Suppressor macrophage treated with lipopolysaccharide for 1 hour (primary cell): ENCODE results near the gene ZNF587.
"Not testable (repeated sequence)": the region's sequence is repeated elsewhere in the genome, so short reads cannot be mapped to it uniquely, and the experiment has no call there.

ENCODE experiments used
- DNase-seq, 3 donors: peaks; one replicate each; pipeline ENCODE4 v3.0.0-alpha.2; 2020 to 2022

ZNF587 gene

DNA sequence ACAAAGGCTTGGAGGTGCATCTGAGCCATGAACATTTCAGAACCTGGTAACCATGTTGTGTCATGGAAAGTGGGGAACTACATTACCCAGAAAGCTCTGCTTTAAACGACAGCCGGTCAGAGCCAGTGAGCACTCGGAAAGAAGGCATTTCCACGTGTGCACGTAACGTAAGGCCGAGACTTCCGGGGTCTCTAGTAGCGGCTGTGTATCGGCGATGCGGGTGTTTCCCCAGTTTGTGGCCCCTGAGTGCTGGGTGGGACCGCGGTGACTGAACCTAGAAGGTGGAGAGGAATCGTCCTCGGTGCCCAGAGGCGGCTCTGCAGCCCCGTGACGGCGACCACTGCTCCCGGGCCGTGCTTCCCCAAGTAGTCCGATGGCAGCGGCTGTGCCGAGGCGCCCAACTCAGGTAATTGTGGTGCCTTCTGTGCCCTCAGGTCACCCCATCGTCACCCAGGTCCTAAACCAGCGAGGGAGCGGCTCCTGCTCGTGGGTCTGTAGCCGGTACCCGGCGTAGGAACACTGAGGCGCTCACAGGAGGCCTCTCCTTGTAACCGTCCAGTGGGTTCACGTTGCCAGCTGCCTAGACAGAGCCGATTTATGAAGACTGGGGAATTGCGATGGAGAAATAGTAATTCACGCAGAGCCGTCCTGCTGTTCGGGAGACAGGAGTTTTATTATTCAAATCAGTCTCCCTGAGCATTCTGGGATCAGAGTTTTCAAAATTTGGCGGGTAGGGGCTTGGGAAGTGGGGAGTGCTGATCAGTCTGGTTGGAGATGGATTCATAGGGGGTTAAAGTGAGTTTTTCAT is at the start of gene ZNF587:
Gene ZNF587, plus strand, starts transcription at position 194 of the 808 bp plus-strand sequence. Its CDS starts 180 bp downstream, at position 374.
- peak; percentile 83 to 87 (median 85) for DNase-seq

GRCh38 chr19:57800696-57801095 is 49.0 kb upstream of the ZNF587 start:
- no peak for DNase-seq

DNA sequence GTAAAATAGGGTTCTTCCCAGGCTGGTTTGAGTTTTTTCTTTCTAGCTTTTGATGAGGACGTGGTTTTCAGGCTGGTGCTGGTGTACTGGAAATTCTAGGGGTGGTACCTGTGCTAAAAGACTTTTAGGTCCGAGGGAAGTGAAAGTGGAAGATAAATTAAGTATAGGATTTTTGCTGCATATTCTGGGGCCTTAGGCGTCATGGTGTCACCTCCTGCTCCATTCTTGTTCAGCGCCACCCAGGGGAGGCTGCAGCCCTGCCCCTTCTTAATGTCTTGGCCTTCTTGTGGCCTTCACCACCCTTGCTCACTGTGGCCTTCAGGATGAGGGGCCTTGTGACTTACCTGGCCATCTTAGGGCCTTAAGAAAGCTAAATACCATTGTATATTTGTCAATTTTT is 47.4 kb upstream of the ZNF587 start:
- no peak for DNase-seq

DNA sequence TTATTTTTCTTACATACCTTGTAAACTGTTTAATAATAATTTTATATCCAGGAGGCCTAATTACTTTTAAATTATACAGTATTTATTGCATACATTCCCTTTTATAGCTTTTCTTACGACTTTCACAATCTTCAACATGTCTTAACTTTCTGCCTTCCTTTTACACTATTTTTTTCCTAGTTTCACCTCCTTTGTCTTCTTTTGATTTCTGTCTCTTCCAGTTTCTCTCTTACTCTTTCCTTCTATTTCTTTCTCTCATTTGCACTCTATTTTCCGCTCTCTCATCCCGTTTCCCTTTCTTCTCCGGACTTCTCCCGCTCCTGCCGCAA is 46.4 kb upstream of the ZNF587 start:
- DNase-seq, result no peak

- DNase-seq, result peak; percentile 23 to 46 (median 35)
These were observed 45.9 kb upstream of the ZNF587 start for GRCh38 chr19:57803594-57804325.

GRCh38 chr19:57807541-57807940 is 42.1 kb upstream of the ZNF587 start:
- DNase-seq, result no peak

GRCh38 chr19:57810410-57811295 is 39.0 kb upstream of the ZNF587 start:
- DNase-seq, result not testable (repeated sequence)

- peak; percentile 30 to 64 (median 58) for DNase-seq
These were observed 37.4 kb upstream of the ZNF587 start for GRCh38 chr19:57812226-57812625.

DNA sequence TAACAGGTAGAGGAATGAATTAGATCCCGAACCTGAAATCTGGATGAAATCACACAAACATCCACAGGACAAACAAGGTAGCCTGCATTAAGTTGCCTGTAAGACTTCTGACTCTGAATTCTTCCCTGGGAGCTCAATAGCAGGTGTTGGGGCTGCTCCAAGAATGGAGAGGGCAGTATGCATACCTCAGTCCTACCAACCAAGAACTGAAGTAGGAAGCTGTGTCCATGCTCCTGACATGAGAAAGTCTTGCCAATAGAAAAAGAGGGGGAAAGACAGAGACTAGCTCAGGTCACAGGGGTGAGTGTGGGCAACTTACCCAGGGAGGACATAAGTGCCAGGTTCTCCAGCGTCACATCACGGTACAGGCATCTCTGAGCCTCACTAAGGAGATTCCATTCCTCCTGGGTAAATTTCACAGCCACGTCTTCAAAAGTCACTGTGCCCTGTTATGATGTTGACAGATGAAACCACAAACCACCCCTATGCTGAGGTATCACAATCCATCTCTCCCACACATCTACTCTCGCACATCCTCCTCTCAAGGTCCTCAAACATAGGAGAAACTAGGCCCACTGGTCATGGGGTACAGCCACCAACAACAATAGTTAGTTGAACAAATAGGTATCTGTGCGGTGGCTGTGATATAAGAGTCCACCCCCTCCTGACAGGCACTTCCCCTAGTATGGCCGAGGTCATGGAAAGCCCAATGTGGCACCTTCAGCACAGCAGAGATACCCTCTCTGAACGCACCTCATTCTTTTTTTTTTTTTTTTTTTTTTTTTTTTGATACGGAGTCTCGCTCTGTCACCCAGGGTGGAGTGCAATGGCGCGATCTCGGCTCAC is 36.5 kb upstream of the ZNF587 start:
- DNase-seq, result not testable (repeated sequence)

DNA sequence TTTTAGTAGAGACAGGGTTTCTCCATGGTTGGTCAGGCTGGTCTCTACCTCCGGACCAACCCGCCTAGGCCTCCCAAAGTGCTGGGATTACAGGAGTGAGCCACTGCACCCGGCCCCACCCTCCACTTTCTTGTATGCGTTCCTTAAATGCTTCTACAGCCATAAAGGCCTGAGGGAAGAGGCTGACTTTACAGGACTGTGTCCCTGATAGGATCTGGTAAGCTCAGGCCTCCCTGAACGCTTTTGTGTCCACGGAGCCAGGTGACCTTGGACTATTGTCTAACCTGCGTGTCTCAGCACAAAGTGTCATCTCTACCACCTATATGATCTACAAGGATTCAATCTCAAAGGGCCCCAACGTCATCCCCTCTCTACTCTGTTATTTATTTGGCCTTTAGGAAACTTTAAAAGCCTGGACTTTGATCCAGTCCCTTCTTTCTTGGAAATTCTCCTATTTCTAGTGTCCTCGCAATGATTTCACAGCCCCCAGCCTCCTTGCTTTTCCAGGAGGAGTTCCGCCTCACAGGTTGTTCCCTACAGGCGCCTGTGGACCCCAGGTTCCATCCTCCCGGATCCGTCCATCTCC is 35.6 kb upstream of the ZNF587 start:
- no peak for DNase-seq

DNA sequence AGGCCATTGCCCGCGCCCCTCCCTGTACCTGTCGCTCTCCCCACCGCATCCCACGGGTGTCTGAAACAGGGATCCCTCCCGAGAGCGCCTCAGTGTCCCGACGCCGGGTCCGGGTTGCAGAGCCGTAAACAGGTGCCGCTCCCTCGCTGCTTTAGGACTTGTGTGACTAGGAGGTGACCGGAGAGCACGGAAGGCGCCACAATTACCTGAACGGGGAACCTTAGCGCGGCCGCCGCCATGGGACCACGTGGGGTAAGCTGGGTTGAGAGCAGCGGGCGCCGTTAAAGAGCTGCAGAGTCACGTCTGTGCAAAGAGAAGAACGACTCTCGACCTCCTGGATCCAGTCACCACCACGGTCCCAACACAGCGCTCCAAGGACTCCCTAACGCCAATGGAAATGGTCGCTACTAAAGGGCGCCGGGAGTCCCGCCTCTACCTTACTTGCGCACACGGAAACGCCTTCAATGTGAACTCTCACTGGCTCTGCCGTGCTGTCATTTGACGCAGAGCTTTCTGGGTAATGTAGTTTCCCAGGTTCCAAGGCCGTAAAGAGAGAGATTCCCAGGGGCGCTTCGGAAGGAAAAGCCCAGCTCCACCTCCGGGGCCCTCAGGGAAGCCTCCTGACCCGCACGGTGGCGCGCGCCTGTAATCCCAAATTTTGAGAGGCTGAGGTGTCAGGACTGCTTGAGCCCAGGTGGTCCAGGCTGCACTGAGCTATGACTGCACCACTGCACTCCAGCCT is 35.0 kb upstream of the ZNF587 start, which contains the start of gene ZNF552:
Gene ZNF552, minus strand, starts transcription at position 409 of the 742 bp plus-strand sequence. Its CDS starts 170 bp downstream, at position 239.
- peak; percentile 92 to 96 (median 95) for DNase-seq

DNA sequence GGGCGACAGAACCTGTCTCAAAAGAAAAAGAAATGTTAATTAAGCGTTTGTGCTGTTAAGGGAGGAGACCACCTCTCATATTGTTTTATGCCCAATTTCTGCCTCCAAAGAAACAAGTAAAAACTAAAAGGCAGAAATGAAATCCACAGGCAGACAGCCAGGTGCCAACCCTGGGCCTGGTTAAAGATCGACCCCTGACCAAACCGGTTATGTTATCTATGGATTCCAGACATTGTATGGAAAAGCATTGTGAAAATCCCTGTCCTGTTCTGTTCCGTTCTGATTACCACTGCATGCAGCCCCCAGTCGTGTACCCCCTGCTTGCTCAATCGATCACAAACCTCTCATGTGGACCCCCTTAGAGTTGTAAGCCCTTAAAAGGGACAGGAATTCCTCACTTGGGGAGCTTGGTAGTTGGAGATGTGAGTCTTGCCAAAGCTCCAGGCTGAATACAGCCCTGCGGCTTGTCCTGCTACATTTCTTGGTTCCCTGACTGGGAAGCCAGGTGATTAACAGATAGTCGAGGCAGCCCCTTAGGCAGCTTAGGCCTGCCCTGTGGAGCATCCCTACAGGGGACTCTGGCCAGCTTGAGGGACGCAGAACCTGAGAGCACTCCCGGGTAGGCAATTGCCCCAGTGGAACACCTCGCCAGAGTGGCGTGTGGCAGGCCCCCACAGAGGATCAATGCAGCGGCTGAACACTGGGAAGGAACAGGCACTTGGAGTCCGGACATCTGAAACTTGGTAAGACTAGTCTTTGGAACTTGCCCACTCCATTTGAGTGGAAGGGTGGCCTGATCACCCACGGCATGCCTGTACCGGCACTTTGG is 34.2 kb upstream of the ZNF587 start:
- no peak for DNase-seq

- DNase-seq, result no peak
These were observed 33.0 kb upstream of the ZNF587 start for GRCh38 chr19:57816652-57817051.

- no peak for DNase-seq
These were observed 31.7 kb upstream of the ZNF587 start for GRCh38 chr19:57817976-57818375.

GRCh38 chr19:57818378-57818777 is 31.3 kb upstream of the ZNF587 start:
- DNase-seq, result no peak

- DNase-seq, result peak; percentile 88 to 91 (median 90)
These were observed 30.0 kb upstream of the ZNF587 start for GRCh38 chr19:57819475-57820148.

GRCh38 chr19:57820599-57820998 is 29.1 kb upstream of the ZNF587 start:
- DNase-seq, result peak in 1 of 3 donors; percentile 10

GRCh38 chr19:57821095-57821494 is 28.6 kb upstream of the ZNF587 start:
- DNase-seq, result not testable (repeated sequence)

DNA sequence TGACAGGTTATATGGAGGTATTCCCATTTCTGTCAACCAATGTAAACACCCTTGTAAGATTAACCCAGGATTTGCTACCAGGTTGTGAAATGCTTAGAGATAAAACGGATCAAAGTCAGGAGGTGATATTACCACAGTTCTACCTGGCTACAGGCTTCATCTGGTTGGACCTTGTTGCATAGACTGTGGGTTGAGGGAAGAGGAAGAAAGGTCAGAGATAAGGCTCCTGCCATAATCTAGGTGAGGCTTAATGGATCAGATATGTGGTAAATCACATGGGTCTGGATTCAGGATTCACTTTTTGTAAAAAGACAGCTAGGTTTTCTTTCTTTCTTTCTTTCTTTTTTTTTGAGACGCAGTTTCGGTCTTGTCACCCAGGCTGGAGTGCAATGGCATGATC is 28.2 kb upstream of the ZNF587 start:
- DNase-seq, result not testable (repeated sequence)
